ENCODE data around the gene MYL7.

MYL7 gene

DNA sequence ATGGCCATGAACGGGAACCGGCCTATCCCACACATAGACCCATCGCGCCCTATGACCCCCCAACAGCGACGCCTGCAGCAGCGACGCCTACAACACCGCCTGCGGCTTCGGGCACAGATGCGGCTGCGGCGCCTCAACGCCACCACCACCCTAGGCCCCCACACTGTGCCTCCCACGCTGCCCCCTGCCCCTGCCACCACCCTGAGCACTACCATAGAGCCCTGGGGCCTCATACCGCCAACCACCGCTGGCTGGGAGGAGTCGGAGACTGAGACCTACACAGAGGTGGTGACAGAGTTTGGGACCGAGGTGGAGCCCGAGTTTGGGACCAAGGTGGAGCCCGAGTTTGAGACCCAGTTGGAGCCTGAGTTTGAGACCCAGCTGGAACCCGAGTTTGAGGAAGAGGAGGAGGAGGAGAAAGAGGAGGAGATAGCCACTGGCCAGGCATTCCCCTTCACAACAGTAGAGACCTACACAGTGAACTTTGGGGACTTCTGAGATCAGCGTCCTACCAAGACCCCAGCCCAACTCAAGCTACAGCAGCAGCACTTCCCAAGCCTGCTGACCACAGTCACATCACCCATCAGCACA, 27.3 kb downstream of the MYL7 start:
- Histone ChIP-seq H3K4me3 (ENCODE audit: low read depth, low read length) (no peak overlapping the region), H3K27ac (no peak overlapping the region), H3K27me3 (ENCODE audit: insufficient read depth, low read depth, severe bottlenecking) (no peaks in the 10 kb centered on the region), H3K36me3 (peaks cover 82% of the 10 kb centered on the region), H3K9me3 (ENCODE audit: severe bottlenecking) (no peaks in the 10 kb centered on the region)
- TF ChIP-seq, protein P1, sequence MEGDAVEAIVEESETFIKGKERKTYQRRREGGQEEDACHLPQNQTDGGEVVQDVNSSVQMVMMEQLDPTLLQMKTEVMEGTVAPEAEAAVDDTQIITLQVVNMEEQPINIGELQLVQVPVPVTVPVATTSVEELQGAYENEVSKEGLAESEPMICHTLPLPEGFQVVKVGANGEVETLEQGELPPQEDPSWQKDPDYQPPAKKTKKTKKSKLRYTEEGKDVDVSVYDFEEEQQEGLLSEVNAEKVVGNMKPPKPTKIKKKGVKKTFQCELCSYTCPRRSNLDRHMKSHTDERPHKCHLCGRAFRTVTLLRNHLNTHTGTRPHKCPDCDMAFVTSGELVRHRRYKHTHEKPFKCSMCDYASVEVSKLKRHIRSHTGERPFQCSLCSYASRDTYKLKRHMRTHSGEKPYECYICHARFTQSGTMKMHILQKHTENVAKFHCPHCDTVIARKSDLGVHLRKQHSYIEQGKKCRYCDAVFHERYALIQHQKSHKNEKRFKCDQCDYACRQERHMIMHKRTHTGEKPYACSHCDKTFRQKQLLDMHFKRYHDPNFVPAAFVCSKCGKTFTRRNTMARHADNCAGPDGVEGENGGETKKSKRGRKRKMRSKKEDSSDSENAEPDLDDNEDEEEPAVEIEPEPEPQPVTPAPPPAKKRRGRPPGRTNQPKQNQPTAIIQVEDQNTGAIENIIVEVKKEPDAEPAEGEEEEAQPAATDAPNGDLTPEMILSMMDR (IDR thresholded peaks at IDR 0.05; ENCODE audit: low read depth, low read length): no peak
- no peak for DNase-seq

DNA sequence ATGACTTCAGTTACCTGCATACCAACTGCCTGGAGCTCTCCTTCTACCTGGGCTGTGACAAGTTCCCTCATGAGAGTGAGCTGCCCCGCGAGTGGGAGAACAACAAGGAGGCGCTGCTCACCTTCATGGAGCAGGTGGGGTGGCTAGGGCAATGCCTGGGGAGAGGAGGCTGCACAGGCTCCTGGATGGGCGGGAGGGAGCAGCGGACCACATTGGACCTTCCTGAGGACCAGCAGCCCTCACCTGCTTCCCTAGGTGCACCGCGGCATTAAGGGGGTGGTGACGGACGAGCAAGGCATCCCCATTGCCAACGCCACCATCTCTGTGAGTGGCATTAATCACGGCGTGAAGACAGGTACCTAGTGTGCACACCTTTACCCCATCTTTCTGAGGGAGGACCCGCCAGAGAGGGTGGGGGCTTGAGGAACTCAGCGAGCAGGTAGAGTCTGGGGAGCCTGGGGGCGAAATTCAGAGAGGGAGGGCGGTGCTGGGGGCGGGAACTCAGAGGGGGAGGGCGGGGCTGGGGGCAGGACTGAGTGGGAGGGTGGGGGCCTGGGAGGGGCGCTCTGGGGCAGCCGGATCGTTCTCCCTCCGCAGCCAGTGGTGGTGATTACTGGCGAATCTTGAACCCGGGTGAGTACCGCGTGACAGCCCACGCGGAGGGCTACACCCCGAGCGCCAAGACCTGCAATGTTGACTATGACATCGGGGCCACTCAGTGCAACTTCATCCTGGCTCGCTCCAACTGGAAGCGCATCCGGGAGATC, 28.0 kb downstream of the MYL7 start:
- no peaks in the 10 kb centered on the region for H3K9me3 ChIP-seq (ENCODE audit: severe bottlenecking)
- TF ChIP-seq, protein P1 (IDR thresholded peaks at IDR 0.05; ENCODE audit: low read depth, low read length): no peak
- DNase-seq: no peak
- peaks cover 86% of the 10 kb centered on the region for H3K36me3 ChIP-seq
- H3K27ac ChIP-seq: no peak overlapping the region
- no peak overlapping the region for H3K4me3 ChIP-seq (ENCODE audit: low read depth, low read length)
- H3K27me3 ChIP-seq (ENCODE audit: insufficient read depth, low read depth, severe bottlenecking): no peaks in the 10 kb centered on the region

GRCh38 chr7:44112231-44112996, 28.7 kb downstream of the MYL7 start:
- Histone ChIP-seq H3K36me3 (peaks cover 82% of the 10 kb centered on the region), H3K9me3 (ENCODE audit: severe bottlenecking) (no peaks in the 10 kb centered on the region), H3K27ac (no peak overlapping the region), H3K27me3 (ENCODE audit: insufficient read depth, low read depth, severe bottlenecking) (no peaks in the 10 kb centered on the region), H3K4me3 (ENCODE audit: low read depth, low read length) (no peak overlapping the region)
- no peak for DNase-seq
- TF ChIP-seq, protein P1 (IDR thresholded peaks at IDR 0.05; ENCODE audit: low read depth, low read length): no peak

GRCh38 chr7:44111761-44112160, 29.4 kb downstream of the MYL7 start:
- Histone ChIP-seq H3K27ac (no peak overlapping the region), H3K27me3 (ENCODE audit: insufficient read depth, low read depth, severe bottlenecking) (no peaks in the 10 kb centered on the region), H3K9me3 (ENCODE audit: severe bottlenecking) (no peaks in the 10 kb centered on the region), H3K36me3 (peaks cover 82% of the 10 kb centered on the region), H3K4me3 (ENCODE audit: low read depth, low read length) (no peak overlapping the region)
- DNase-seq: no peak
- TF ChIP-seq, protein P1 (IDR thresholded peaks at IDR 0.05; ENCODE audit: low read depth, low read length): no peak

- H3K4me3 ChIP-seq (ENCODE audit: low read depth, low read length): no peak overlapping the region
- H3K27me3 ChIP-seq (ENCODE audit: insufficient read depth, low read depth, severe bottlenecking): no peaks in the 10 kb centered on the region
- peaks cover 79% of the 10 kb centered on the region for H3K36me3 ChIP-seq
- no peak overlapping the region for H3K27ac ChIP-seq
- TF ChIP-seq, protein P1 (IDR thresholded peaks at IDR 0.05; ENCODE audit: low read depth, low read length): no peak
- no peak for DNase-seq
- no peaks in the 10 kb centered on the region for H3K9me3 ChIP-seq (ENCODE audit: severe bottlenecking)
Observed at GRCh38 chr7:44110719-44111635, 30.2 kb downstream of the MYL7 start.
